HEK293 (cell line): ENCODE measurements around the gene OLFM2.

Source experiments
- CTCF ChIA-PET: fragments of 350-600 bp; formaldehyde crosslinking; extraction: SDS; loops from one replicate; lab custom pipeline; 2021; ENCODE audit warnings: antibody characterized with exemption; lab: Yijun Ruan, JAX
- POLR2A ChIA-PET: fragments of 300-600 bp; formaldehyde crosslinking; extraction: SDS; loops from one replicate; lab custom pipeline; 2020; ENCODE audit warnings: antibody characterized with exemption, inconsistent platforms; lab: Yijun Ruan, JAX
- H3K27ac ChIP-seq: fragments of 200-500 bp; sonication (Bioruptor generic); 2 replicates; pipeline ENCODE4 v1.5.1; 2014; ENCODE audit warnings: low read depth, low read length, control low read depth, inconsistent platforms; ENCODE audit errors: extremely low read depth
- H3K36me3 ChIP-seq, 2 experiments: fragments of 200-500 bp in 1 of 2; sonication (Bioruptor generic) in 1 of 2; 1 replicate in 1 of 2; 2 replicates in 1 of 2; pipeline ENCODE4 v1.5.1; 2014 to 2017; ENCODE audit warnings: inconsistent platforms in 2 of 2, low read length in 2 of 2; ENCODE audit not compliant: control insufficient read depth in 2 of 2, insufficient read depth in 1 of 2
- H3K4me1 ChIP-seq: fragments of 200-500 bp; sonication (Bioruptor generic); 2 replicates; pipeline ENCODE4 v1.5.1; 2014; ENCODE audit warnings: mild to moderate bottlenecking, low read length, inconsistent platforms; ENCODE audit not compliant: control insufficient read depth, insufficient read depth
- H3K4me3 ChIP-seq: 2 replicates; pipeline ENCODE4 v1.5.1; 2011; ENCODE audit warnings: low read depth, mild to moderate bottlenecking, control low read depth, low read length, moderate library complexity
- H3K9me3 ChIP-seq: fragments of 200-500 bp; sonication (Bioruptor generic); 2 replicates; pipeline ENCODE4 v1.5.1; 2014; ENCODE audit warnings: low read depth, low read length, inconsistent platforms; ENCODE audit not compliant: control insufficient read depth, insufficient read depth
- ATF2 ChIP-seq: fragments of 450-650 bp; formaldehyde crosslinking; IDR thresholded peaks from 2 replicates; pipeline ENCODE4 v1.5.1; 2016; ENCODE audit warnings: missing biosample characterization, missing genetic modification characterization, low read depth
- EGR2 ChIP-seq: fragments of 450-650 bp; formaldehyde crosslinking; IDR thresholded peaks from 2 replicates; pipeline ENCODE4 v1.5.1; 2016; ENCODE audit warnings: low read depth, missing biosample characterization, missing genetic modification characterization
- GLIS1 ChIP-seq: fragments of 450-650 bp; formaldehyde crosslinking; IDR thresholded peaks from 2 replicates; pipeline ENCODE4 v1.5.1; 2016; ENCODE audit warnings: missing biosample characterization, missing genetic modification characterization
- GLIS2 ChIP-seq: fragments of 450-650 bp; formaldehyde crosslinking; IDR thresholded peaks from 2 replicates; pipeline ENCODE4 v1.5.1; 2016; ENCODE audit warnings: missing biosample characterization, missing genetic modification characterization
- INSM2 ChIP-seq: fragments of 450-650 bp; formaldehyde crosslinking; IDR thresholded peaks from 2 replicates; pipeline ENCODE4 v1.5.1; 2016; ENCODE audit warnings: missing biosample characterization, missing genetic modification characterization
- PATZ1 ChIP-seq: fragments of 450-650 bp; formaldehyde crosslinking; IDR thresholded peaks from 2 replicates; pipeline ENCODE4 v1.5.1; 2016; ENCODE audit warnings: missing biosample characterization, missing genetic modification characterization
- SETDB1 ChIP-seq: IDR thresholded peaks from one replicate; pipeline ENCODE4 v1.6.1; 2017; ENCODE audit warnings: mild to moderate bottlenecking, low read length, moderate library complexity, mixed read lengths; ENCODE audit not compliant: insufficient read length
- SP7 ChIP-seq: fragments of 450-650 bp; formaldehyde crosslinking; IDR thresholded peaks from 2 replicates; pipeline ENCODE4 v1.5.1; 2016; ENCODE audit warnings: missing biosample characterization, missing genetic modification characterization
- TSHZ1 ChIP-seq: fragments of 450-650 bp; formaldehyde crosslinking; IDR thresholded peaks from 2 replicates; pipeline ENCODE4 v1.5.1; 2016; ENCODE audit warnings: missing biosample characterization, missing genetic modification characterization, borderline replicate concordance
- ZBTB20 ChIP-seq: fragments of 450-650 bp; formaldehyde crosslinking; IDR thresholded peaks from 2 replicates; pipeline ENCODE4 v1.5.1; 2016; ENCODE audit warnings: missing biosample characterization, missing genetic modification characterization
- ZBTB48 ChIP-seq: fragments of 450-650 bp; formaldehyde crosslinking; IDR thresholded peaks from 2 replicates; pipeline ENCODE4 v1.5.1; 2016; ENCODE audit warnings: missing biosample characterization, missing genetic modification characterization
- ZIC2 ChIP-seq: fragments of 450-650 bp; formaldehyde crosslinking; IDR thresholded peaks from 2 replicates; pipeline ENCODE4 v1.5.1; 2016; ENCODE audit warnings: missing biosample characterization, missing genetic modification characterization
- ZNF121 ChIP-seq: fragments of 450-650 bp; formaldehyde crosslinking; IDR thresholded peaks from 2 replicates; pipeline ENCODE4 v1.5.1; 2016; ENCODE audit warnings: missing biosample characterization, missing genetic modification characterization
- ZNF184 ChIP-seq: fragments of 450-650 bp; IDR thresholded peaks from 2 replicates; pipeline ENCODE4 v1.5.1; 2018; ENCODE audit warnings: missing biosample characterization, mild to moderate bottlenecking, missing genetic modification characterization
- ZNF335 ChIP-seq: fragments of 450-650 bp; formaldehyde crosslinking; conservative IDR thresholded peaks from 2 replicates; pipeline ENCODE4 v1.5.1; 2016; ENCODE audit warnings: missing biosample characterization, missing genetic modification characterization
- ZNF350 ChIP-seq: fragments of 450-650 bp; formaldehyde crosslinking; IDR thresholded peaks from 2 replicates; pipeline ENCODE4 v1.5.0; 2017; ENCODE audit warnings: missing biosample characterization, mild to moderate bottlenecking, missing genetic modification characterization
- ZNF366 ChIP-seq: fragments of 450-650 bp; formaldehyde crosslinking; conservative IDR thresholded peaks from 2 replicates; pipeline ENCODE4 v1.5.1; 2016; ENCODE audit warnings: missing biosample characterization, missing genetic modification characterization
- ZNF600 ChIP-seq: fragments of 450-650 bp; formaldehyde crosslinking; IDR thresholded peaks from 2 replicates; pipeline ENCODE4 v1.5.1; 2016; ENCODE audit warnings: missing biosample characterization, missing genetic modification characterization
- ZNF692 ChIP-seq: fragments of 450-650 bp; formaldehyde crosslinking; IDR thresholded peaks from 2 replicates; pipeline ENCODE4 v1.5.1; 2016; ENCODE audit warnings: missing biosample characterization, missing genetic modification characterization
- ZNF768 ChIP-seq: fragments of 450-650 bp; formaldehyde crosslinking; IDR thresholded peaks from 2 replicates; pipeline ENCODE4 v1.5.1; 2018; ENCODE audit warnings: missing biosample characterization, mild to moderate bottlenecking, missing genetic modification characterization

The OLFM2 gene

GRCh38 chr19:9945319-9945966 lies 9.1 kb upstream of the OLFM2 start (continued):
- TF ChIP-seq TSHZ1 (0 out of 2 replicates have a peak, but pooled peaks have one; percentile 6), ZNF600 (tag by site-specific recombination) (peak; percentile 94), EGR2 (tag by site-specific recombination) (peak; percentile 78), SETDB1 (no peak), SP7 (tag by site-specific recombination) (peak; percentile 60; the same call in 1 of the 2 replicates), GLIS1 (tag by site-specific recombination) (peak; percentile 84), ZBTB48 (tag by site-specific recombination) (peak; percentile 51; the same call in 1 of the 2 replicates), GLIS2 (peak; percentile 61), ZNF121 (tag by site-specific recombination) (no peak), INSM2 (tag by site-specific recombination) (peak; percentile 90), ZNF692 (tag by site-specific recombination) (0 out of 2 replicates have a peak, but pooled peaks have one; percentile 25), ZNF184 (tag by site-specific recombination) (0 out of 2 replicates have a peak, but pooled peaks have one; percentile 31), ZBTB20 (tag by site-specific recombination) (peak; percentile 18; the same call in 1 of the 2 replicates), ZNF335 (tag by site-specific recombination) (peak; percentile 84), PATZ1 (peak; percentile 46), ZNF366 (tag by site-specific recombination) (peak; percentile 38; the same call in 1 of the 2 replicates), ZIC2 (tag by site-specific recombination) (0 out of 2 replicates have a peak, but pooled peaks have one; percentile 7)

- no peak overlapping the region for H3K27ac ChIP-seq
- H3K4me3 ChIP-seq: no peak overlapping the region
- TF ChIP-seq ZNF600 (tag by site-specific recombination) (no peak), ZNF350 (tag by site-specific recombination) (no peak), ZNF768 (tag by site-specific recombination) (0 out of 2 replicates have a peak, but pooled peaks have one; percentile 15), ATF2 (tag by site-specific recombination) (no peak)
- ChIA-PET CTCF (interaction anchor here (0.6 to 2.0 kb wide), 4 partner anchors 17 to 500 kb away, joined by 3 to 10 read pairs (median 4); no protein-coding TSS in a partner anchor), POLR2A (no interaction called here)
- no peaks in the 10 kb centered on the region for H3K36me3 ChIP-seq
- H3K4me1 ChIP-seq: no peaks in the 10 kb centered on the region
- no peaks in the 10 kb centered on the region for H3K9me3 ChIP-seq
Measured at GRCh38 chr19:9943744-9944143, 7.4 kb upstream of the OLFM2 start.
